Naive thymus-derived CD4-positive, alpha-beta T cell (primary cell): ENCODE data around the gene KIF12. TPM values are rescaled to one million over a fixed set of nuclear protein-coding genes. Genes with fewer than 3 reads are reported as not detected.

Source experiments
- ATAC-seq: fragments of 150-1000 bp; cut with Tn5 transposase; 2 replicates; pipeline ENCODE4 v1.10.0; 2021; ENCODE audit warnings: mild to moderate bottlenecking, moderate library complexity
- CTCF ChIA-PET: fragments of 350-600 bp; sonication (Branson Sonifier 250); formaldehyde crosslinking; loops from one replicate; lab custom pipeline; 2021; ENCODE audit warnings: antibody characterized with exemption; lab: Charles Lee
- POLR2A ChIA-PET: fragments of 350-600 bp; sonication (Branson Sonifier 250); formaldehyde crosslinking; loops from one replicate; lab custom pipeline; 2021; ENCODE audit warnings: antibody characterized with exemption, inconsistent platforms; lab: Charles Lee
- DNase-seq, 9 donors: peaks; one replicate each; pipeline versions ENCODE4 v3.0.0 to v3.0.0-alpha.2; 2020 to 2022; ENCODE audit warnings: mixed read lengths in 1 of 9
- H3K27ac ChIP-seq: one replicate; pipeline ENCODE4 v1.7.0; 2013; ENCODE audit warnings: mild to moderate bottlenecking, low read depth, low read length, moderate library complexity
- H3K27me3 ChIP-seq, 2 donors: one replicate each; pipeline ENCODE4 v1.7.0; 2013; ENCODE audit warnings: low read length in 2 of 2, mild to moderate bottlenecking in 2 of 2, moderate library complexity in 2 of 2; ENCODE audit not compliant: control insufficient read depth in 2 of 2, insufficient read depth in 2 of 2
- H3K36me3 ChIP-seq, 3 experiments: 1 replicate in 2 of 3; 2 replicates in 1 of 3; pipeline ENCODE4 v1.7.0; 2013; ENCODE audit warnings: low read length in 3 of 3, mild to moderate bottlenecking in 3 of 3, moderate library complexity in 1 of 3; ENCODE audit not compliant: insufficient read depth in 3 of 3, control insufficient read depth in 2 of 3
- H3K4me1 ChIP-seq, 2 donors: one replicate each; pipeline ENCODE4 v1.7.0; 2013; ENCODE audit warnings: low read length in 2 of 2, mild to moderate bottlenecking in 2 of 2, moderate library complexity in 1 of 2; ENCODE audit not compliant: control insufficient read depth in 2 of 2, insufficient read depth in 2 of 2
- H3K4me3 ChIP-seq: 2 replicates; pipeline ENCODE4 v1.7.0; 2013; ENCODE audit warnings: mild to moderate bottlenecking, low read length
- H3K9me3 ChIP-seq, 3 experiments: 1 replicate in 2 of 3; 2 replicates in 1 of 3; pipeline ENCODE4 v1.7.0; 2013; ENCODE audit warnings: low read length in 3 of 3; ENCODE audit not compliant: control insufficient read depth in 2 of 3
- H3K27ac Mint-ChIP-seq, 9 donors: one replicate each; pipeline ENCODE4 v1.8.0; 2020 to 2022; ENCODE audit warnings: mixed read lengths in 9 of 9, mild to moderate bottlenecking in 8 of 9, moderate library complexity in 5 of 9, inconsistent platforms in 2 of 9
- H3K27me3 Mint-ChIP-seq, 5 donors: one replicate each; pipeline ENCODE4 v1.8.0; 2021 to 2022; ENCODE audit warnings: mixed read lengths in 5 of 5, mild to moderate bottlenecking in 1 of 5
- H3K36me3 Mint-ChIP-seq, 5 donors: one replicate each; pipeline ENCODE4 v1.8.0; 2020 to 2022; ENCODE audit warnings: mixed read lengths in 5 of 5, mild to moderate bottlenecking in 3 of 5, inconsistent platforms in 1 of 5
- H3K4me1 Mint-ChIP-seq, 7 donors: one replicate each; pipeline ENCODE4 v1.8.0; 2020 to 2022; ENCODE audit warnings: mixed read lengths in 7 of 7, mild to moderate bottlenecking in 3 of 7, inconsistent platforms in 1 of 7
- H3K4me3 Mint-ChIP-seq, 10 donors: one replicate each; pipeline ENCODE4 v1.8.0; 2020 to 2022; ENCODE audit warnings: mild to moderate bottlenecking in 10 of 10, mixed read lengths in 10 of 10, moderate library complexity in 6 of 10, inconsistent platforms in 2 of 10
- H3K9me3 Mint-ChIP-seq, 11 donors: one replicate each; pipeline ENCODE4 v1.8.0; 2020 to 2022; ENCODE audit warnings: mixed read lengths in 11 of 11, mild to moderate bottlenecking in 4 of 11, inconsistent platforms in 1 of 11, moderate library complexity in 1 of 11
- intact Hi-C, 2 donors: fragments of 100-400 bp; cut with micrococcal nuclease; formaldehyde crosslinking; loops; one replicate each; pipeline ENCODE4 v1.15.1; 2023
- polyA plus RNA-seq, 2 donors: library from polyadenylated mRNA; unstranded; fragments of 300-500 nt; fragmentation: Illumina TruSeq; gene quantifications; one replicate each; pipeline ENCODE4 v1.2.3, GENCODE V29; 2021
- total RNA-seq, 6 experiments: library from RNA in 5 of 6; stranded (reverse) in 5 of 6; gene quantifications; 1 replicate in 5 of 6; 2 replicates in 1 of 6; pipeline ENCODE4 v1.2.3 and lab custom pipeline; 2021 to 2026

KIF12 gene
- total and polyA plus RNA-seq, 7 experiments from 2014 or later = not detected

DNA sequence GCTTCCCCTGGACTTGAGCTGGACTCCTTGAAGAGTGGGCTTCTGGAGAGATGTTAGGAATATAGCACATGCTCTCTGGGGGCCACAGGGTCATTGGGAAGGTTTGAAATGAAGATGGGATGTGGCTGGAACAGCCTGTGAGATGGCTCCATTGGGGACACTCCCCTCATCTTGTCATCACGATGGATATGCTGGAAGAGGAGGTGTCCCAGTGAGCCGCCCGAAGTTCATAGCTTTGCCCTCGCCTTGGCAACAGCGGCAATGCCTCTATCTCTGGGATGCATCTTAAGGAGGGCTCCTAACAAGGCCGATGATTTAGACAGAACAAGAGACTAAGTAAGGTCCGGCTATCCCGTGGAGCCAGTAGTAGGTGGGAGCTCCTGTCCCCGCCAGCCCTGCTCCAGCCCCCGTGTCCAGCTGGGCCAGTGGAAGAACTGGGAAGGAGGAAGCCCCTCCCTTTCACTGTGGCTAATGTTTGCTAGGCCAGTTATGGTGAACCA lies 44.9 kb downstream of the KIF12 start:
- Histone ChIP-seq H3K27me3 (no peaks in the 10 kb centered on the region), H3K4me3 (no peak overlapping the region), H3K4me1 (no peaks in the 10 kb centered on the region), H3K36me3 (no peaks in the 10 kb centered on the region), H3K27ac (no peak overlapping the region), H3K9me3 (no peaks in the 10 kb centered on the region)
- Mint-ChIP-seq H3K36me3 (peaks cover 0 to 3% (median 0%) of the 10 kb centered on the region in 5 donors), H3K9me3 (no peaks in the 10 kb centered on the region), H3K27me3 (no peaks in the 10 kb centered on the region), H3K4me1 (no peaks in the 10 kb centered on the region), H3K4me3 (no peak overlapping the region), H3K27ac (no peak overlapping the region)
- POLR2A ChIA-PET = no interaction called here
- peak in 1 of 9 donors; percentile 3 for DNase-seq
- CTCF ChIA-PET = no interaction called here
- ATAC-seq = no peak
- intact Hi-C loops = no loop called here

- ATAC-seq = no peak
- no peak overlapping the region for H3K4me3 ChIP-seq
- H3K36me3 ChIP-seq = no peaks in the 10 kb centered on the region
- H3K27me3 ChIP-seq = no peaks in the 10 kb centered on the region
- no peaks in the 10 kb centered on the region for H3K9me3 ChIP-seq
- DNase-seq = peak in 1 of 9 donors; percentile 9
- no peaks in the 10 kb centered on the region for H3K4me1 Mint-ChIP-seq
- H3K27me3 Mint-ChIP-seq = peaks cover 0 to under 1% (median 0%) of the 10 kb centered on the region in 5 donors
- intact Hi-C loops = no loop called here
- ChIA-PET POLR2A (no interaction called here), CTCF (no interaction called here)
- H3K9me3 Mint-ChIP-seq = no peaks in the 10 kb centered on the region
- H3K4me1 ChIP-seq = no peaks in the 10 kb centered on the region
- H3K27ac Mint-ChIP-seq = no peak overlapping the region
- H3K36me3 Mint-ChIP-seq = peaks cover 0 to 3% (median 0%) of the 10 kb centered on the region in 5 donors
- no peak overlapping the region for H3K27ac ChIP-seq
- no peak overlapping the region for H3K4me3 Mint-ChIP-seq
These were observed 45.7 kb downstream of the KIF12 start for GRCh38 chr9:114053246-114054005.

GRCh38 chr9:114051706-114052105 lies 47.4 kb downstream of the KIF12 start:
- H3K4me1 Mint-ChIP-seq = no peaks in the 10 kb centered on the region
- ATAC-seq (no peak), DNase-seq (peak in 1 of 9 donors; percentile 13)
- no peaks in the 10 kb centered on the region for H3K9me3 Mint-ChIP-seq
- Histone ChIP-seq H3K27ac (no peak overlapping the region), H3K9me3 (no peaks in the 10 kb centered on the region), H3K27me3 (no peaks in the 10 kb centered on the region), H3K36me3 (no peaks in the 10 kb centered on the region), H3K4me1 (no peaks in the 10 kb centered on the region), H3K4me3 (no peak overlapping the region)
- ChIA-PET CTCF (no interaction called here), POLR2A (no interaction called here)
- H3K27me3 Mint-ChIP-seq = peaks cover 0 to 11% (median 0%) of the 10 kb centered on the region in 5 donors
- peaks cover 0 to 6% (median 0%) of the 10 kb centered on the region in 5 donors for H3K36me3 Mint-ChIP-seq
- intact Hi-C loops = no loop called here
- no peak overlapping the region for H3K4me3 Mint-ChIP-seq
- no peak overlapping the region for H3K27ac Mint-ChIP-seq

- no peak overlapping the region for H3K4me3 Mint-ChIP-seq
- CTCF ChIA-PET = no interaction called here
These were observed 47.8 kb downstream of the KIF12 start for GRCh38 chr9:114051281-114051680.

GRCh38 chr9:114050646-114051045 lies 48.4 kb downstream of the KIF12 start:
- no peaks in the 10 kb centered on the region for H3K9me3 ChIP-seq
- Mint-ChIP-seq H3K27ac (no peak overlapping the region), H3K36me3 (peaks cover 0 to 6% (median 0%) of the 10 kb centered on the region in 5 donors), H3K4me1 (no peaks in the 10 kb centered on the region), H3K9me3 (no peaks in the 10 kb centered on the region), H3K27me3 (peaks cover 0 to 11% (median 0%) of the 10 kb centered on the region in 5 donors), H3K4me3 (no peak overlapping the region)
- no peak overlapping the region for H3K27ac ChIP-seq
- ChIA-PET CTCF (no interaction called here), POLR2A (no interaction called here)
- H3K4me3 ChIP-seq = no peak overlapping the region
- H3K36me3 ChIP-seq = no peaks in the 10 kb centered on the region
- ATAC-seq (no peak), DNase-seq (peak in 1 of 9 donors; percentile 1)
- no peaks in the 10 kb centered on the region for H3K4me1 ChIP-seq
- no peaks in the 10 kb centered on the region for H3K27me3 ChIP-seq
- intact Hi-C loops = no loop called here

More at GRCh38 chr9:114051281-114051680, 47.8 kb downstream of the KIF12 start:
- Mint-ChIP-seq H3K36me3 (peaks cover 0 to 6% (median 0%) of the 10 kb centered on the region in 5 donors), H3K27me3 (peaks cover 0 to 11% (median 0%) of the 10 kb centered on the region in 5 donors), H3K9me3 (no peaks in the 10 kb centered on the region), H3K27ac (no peak overlapping the region), H3K4me1 (no peaks in the 10 kb centered on the region)
- no peaks in the 10 kb centered on the region for H3K27me3 ChIP-seq
- ATAC-seq (no peak), DNase-seq (peak in 1 of 9 donors; percentile 3)
- intact Hi-C loops = no loop called here
- H3K9me3 ChIP-seq = no peaks in the 10 kb centered on the region
- POLR2A ChIA-PET = no interaction called here
- no peak overlapping the region for H3K27ac ChIP-seq
- no peaks in the 10 kb centered on the region for H3K36me3 ChIP-seq
- no peak overlapping the region for H3K4me3 ChIP-seq
- H3K4me1 ChIP-seq = no peaks in the 10 kb centered on the region

- no peaks in the 10 kb centered on the region for H3K9me3 ChIP-seq
- CTCF ChIA-PET = no interaction called here
- POLR2A ChIA-PET = no interaction called here
- no peaks in the 10 kb centered on the region for H3K9me3 Mint-ChIP-seq
- H3K36me3 ChIP-seq = no peaks in the 10 kb centered on the region
- intact Hi-C loops = no loop called here
- no peaks in the 10 kb centered on the region for H3K27me3 ChIP-seq
- peaks cover 0 to 6% (median 0%) of the 10 kb centered on the region in 5 donors for H3K36me3 Mint-ChIP-seq
- H3K27ac ChIP-seq = no peak overlapping the region
- H3K27me3 Mint-ChIP-seq = peaks cover 0 to 11% (median 0%) of the 10 kb centered on the region in 5 donors
- DNase-seq (no peak), ATAC-seq (no peak)
- H3K4me3 ChIP-seq = no peak overlapping the region
- no peak overlapping the region for H3K27ac Mint-ChIP-seq
- no peaks in the 10 kb centered on the region for H3K4me1 ChIP-seq
- H3K4me1 Mint-ChIP-seq = no peaks in the 10 kb centered on the region
- no peak overlapping the region for H3K4me3 Mint-ChIP-seq
These were observed 48.9 kb downstream of the KIF12 start for GRCh38 chr9:114050226-114050568.
